Renal pelvis (tissue), 4 donors: ENCODE data around the gene GDF10. TPM values are rescaled to one million over a fixed set of nuclear protein-coding genes. Genes with fewer than 3 reads are reported as not detected.

Source experiments
- DNase-seq: peaks from one replicate; pipeline ENCODE4 v3.0.0-alpha.2; 2013
- polyA plus RNA-seq, 3 donors: library from polyadenylated mRNA; unstranded; fragments of 120-200 nt; gene quantifications; one replicate each; pipeline ENCODE4 v1.2.1, GENCODE V29; 2013; ENCODE audit not compliant: insufficient read length in 3 of 3

GDF10 gene
- polyA plus RNA-seq, 3 donors = 1.4 to 2.3 (median 1.7) TPM

- DNase-seq = peak; percentile 56
These were observed 12.1 kb downstream of the GDF10 start for GRCh38 chr10:47311932-47312662.

DNA sequence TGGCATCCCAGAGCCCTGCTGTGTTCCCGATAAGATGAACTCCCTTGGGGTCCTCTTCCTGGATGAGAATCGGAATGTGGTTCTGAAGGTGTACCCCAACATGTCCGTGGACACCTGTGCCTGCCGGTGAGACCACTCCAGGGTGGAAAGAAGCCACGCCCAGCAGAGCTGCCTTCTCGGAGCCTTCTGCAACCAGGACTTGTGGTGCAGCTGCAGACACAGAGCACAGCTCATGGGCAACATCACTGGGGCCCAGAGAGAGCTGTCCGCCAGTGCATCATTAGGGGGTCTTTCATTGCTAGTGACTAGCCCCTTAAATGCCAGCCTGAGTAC lies 12.6 kb downstream of the GDF10 start:
- no peak for DNase-seq

- DNase-seq = no peak
These were observed 14.5 kb downstream of the GDF10 start for GRCh38 chr10:47314416-47314970.

- DNase-seq = peak; percentile 41
These were observed 15.4 kb downstream of the GDF10 start for GRCh38 chr10:47315421-47315820.

DNA sequence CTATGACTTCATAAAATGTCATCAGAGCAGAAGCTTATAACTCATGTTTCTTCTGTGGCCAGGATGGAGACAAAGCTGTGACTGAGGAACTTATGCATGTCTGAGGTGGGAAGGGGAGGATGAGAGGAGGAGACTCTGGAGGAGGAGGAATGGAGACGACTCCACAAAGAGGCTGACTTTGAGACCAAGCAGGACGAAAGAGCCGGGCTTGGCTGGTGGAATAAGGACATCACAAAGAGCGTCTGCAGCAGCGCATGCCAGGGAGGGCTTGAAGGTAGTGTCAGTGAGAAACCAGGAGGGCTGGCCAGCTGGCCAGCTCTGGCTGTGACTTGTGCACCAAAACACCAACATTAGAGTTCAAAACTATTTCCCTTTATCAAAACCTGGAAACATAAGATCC lies 16.1 kb downstream of the GDF10 start:
- no peak for DNase-seq

- no peak for DNase-seq
These were observed 17.3 kb downstream of the GDF10 start for GRCh38 chr10:47317251-47317650.

GRCh38 chr10:47318706-47319105 lies 18.7 kb downstream of the GDF10 start:
- no peak for DNase-seq

- DNase-seq = no peak
These were observed 19.8 kb downstream of the GDF10 start for GRCh38 chr10:47319784-47320183.

DNA sequence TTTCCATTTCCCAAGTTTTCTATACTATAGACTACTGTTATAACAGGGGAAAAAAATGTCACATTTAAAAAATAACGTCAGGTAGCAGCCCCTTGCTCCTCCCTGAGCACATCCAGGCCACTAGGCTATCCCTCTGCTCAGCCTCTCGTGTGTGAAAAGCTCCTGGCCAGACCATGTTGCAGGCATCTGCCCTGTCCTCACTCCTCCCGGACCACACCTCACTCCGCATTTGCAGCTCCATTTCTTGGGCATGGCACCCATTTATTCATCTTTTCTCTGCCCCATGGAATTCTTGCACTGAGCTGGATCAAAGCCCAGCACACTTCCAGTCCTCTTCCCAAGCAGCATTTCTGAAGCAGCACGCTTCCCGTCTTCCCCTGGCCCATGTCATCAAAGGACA lies 20.8 kb downstream of the GDF10 start:
- DNase-seq = no peak

DNA sequence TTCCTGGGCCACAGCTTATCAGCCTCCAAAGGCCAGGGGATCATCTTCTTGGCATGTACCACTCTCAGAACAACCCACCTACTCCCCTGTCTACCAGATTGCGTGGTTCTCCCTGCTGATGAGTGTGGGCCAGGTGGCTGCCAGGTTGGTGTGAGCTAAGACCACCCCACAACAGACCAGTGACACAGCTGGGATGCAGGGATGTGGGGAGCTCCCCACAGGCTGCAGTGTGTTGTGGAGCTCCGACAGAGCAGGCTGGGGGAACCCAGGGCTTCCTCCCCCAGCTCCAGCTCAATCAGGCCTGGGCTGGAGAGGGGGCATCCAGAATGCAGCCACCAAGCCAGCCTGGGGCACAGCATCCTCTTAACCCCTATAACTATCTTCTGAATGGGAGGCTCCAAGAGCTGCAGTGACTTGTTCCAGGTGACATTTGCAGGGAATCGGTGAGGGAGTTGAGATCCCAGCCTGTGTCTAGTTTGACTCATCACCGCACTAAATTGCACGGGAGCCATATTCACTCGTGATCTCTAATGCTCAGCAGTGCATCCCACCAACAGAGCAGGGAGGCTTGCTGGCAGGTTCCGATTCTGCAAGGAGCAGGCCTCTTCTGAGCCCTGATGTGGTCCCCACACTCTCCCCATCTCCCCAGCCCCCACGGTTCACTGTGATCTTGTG lies 21.7 kb downstream of the GDF10 start:
- no peak for DNase-seq

- DNase-seq = no peak
These were observed 22.5 kb downstream of the GDF10 start, which contains the start of gene GDF2 for GRCh38 chr10:47322300-47323061. GDF2 (plus strand) TSS chr10:47322454; CDS start chr10:47322669, 215 bp downstream.

- no peak for DNase-seq
These were observed 23.1 kb downstream of the GDF10 start for GRCh38 chr10:47323087-47323486.

GRCh38 chr10:47323636-47324296 lies 23.8 kb downstream of the GDF10 start:
- DNase-seq = no peak

DNA sequence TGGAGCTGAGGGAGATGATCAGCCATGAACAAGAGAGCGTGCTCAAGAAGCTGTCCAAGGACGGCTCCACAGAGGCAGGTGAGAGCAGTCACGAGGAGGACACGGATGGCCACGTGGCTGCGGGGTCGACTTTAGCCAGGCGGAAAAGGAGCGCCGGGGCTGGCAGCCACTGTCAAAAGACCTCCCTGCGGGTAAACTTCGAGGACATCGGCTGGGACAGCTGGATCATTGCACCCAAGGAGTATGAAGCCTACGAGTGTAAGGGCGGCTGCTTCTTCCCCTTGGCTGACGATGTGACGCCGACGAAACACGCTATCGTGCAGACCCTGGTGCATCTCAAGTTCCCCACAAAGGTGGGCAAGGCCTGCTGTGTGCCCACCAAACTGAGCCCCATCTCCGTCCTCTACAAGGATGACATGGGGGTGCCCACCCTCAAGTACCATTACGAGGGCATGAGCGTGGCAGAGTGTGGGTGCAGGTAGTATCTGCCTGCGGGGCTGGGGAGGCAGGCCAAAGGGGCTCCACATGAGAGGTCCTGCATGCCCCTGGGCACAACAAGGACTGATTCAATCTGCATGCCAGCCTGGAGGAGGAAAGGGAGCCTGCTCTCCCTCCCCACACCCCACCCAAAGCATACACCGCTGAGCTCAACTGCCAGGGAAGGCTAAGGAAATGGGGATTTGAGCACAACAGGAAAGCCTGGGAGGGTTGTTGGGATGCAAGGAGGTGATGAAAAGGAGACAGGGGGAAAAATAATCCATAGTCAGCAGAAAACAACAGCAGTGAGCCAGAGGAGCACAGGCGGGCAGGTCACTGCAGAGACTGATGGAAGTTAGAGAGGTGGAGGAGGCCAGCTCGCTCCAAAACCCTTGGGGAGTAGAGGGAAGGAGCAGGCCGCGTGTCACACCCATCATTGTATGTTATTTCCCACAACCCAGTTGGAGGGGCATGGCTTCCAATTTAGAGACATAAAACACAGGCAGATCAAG lies 25.6 kb downstream of the GDF10 start:
- DNase-seq = no peak

DNA sequence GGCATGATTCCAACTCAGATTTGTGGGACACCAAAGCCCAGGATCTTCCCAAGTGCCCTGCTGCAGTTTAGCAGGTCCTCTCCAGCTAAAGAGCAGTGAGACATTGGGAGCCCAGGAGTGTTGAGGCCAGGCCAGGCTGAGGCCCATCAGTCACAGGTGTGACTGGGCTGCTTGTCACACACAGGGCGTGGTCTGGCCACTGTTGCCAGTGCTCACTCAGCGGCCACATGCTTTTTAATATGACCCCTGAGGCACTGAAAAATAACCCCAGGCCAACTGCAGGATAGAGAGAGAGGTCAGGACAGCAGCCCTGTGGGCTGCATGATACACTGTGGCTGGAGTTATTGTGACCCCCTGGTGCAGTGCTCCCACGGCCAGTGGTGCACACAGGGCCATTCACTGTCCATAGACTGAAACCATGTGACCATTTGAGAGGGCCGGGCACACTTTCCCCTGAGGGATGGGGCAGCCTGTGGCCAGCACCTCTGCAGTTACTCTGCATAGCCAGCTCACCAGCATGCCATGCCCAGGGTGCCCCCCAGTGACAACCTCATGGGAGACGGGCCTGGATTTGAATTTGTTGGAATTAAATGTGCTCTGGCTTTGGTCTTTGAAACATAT lies 26.4 kb downstream of the GDF10 start:
- DNase-seq = no peak

DNA sequence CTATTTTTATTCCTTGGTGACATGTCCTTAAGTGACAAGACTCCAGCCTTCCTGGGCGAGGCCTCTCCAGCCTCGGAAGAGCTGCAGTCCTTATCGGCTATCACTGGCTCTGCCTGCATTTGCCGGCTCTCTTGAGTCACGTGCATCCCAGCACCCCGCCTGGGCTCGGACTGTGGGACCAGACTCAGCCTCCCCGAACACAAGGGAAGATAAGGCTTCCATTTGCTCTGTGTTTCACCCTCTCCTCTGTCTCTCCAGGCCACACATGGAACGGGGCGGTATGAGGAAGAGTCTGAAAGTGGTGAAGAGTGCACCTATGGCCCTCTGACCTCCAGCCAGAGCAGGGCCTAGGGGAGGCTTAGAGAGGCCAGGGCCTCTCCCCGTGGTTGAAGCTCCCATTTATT lies 26.9 kb downstream of the GDF10 start:
- no peak for DNase-seq

- no peak for DNase-seq
These were observed 29.9 kb downstream of the GDF10 start for GRCh38 chr10:47329855-47330254.

- DNase-seq = no peak
These were observed 30.4 kb downstream of the GDF10 start for GRCh38 chr10:47330366-47330765.

- no peak for DNase-seq
These were observed 30.8 kb downstream of the GDF10 start for GRCh38 chr10:47330804-47331203.

DNA sequence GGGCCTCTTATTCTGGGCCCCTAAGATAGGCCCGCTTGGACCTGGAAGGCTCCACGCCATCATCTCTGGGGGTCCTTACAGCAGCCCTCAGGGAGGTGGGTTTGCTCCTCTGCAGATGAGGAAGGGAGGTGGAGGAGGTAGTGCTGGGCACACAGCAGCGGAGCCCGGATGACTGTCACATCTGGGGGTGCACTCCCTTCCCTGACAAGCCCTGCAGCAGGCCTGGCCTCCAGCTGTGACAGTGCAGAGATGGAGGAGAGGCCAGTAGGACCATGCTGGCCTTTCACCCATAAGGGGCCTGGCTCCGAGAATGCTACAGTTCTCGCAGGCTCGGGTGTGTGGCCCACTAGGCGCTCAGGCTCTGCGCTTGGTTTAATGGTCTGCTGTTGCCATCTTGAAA lies 31.5 kb downstream of the GDF10 start:
- DNase-seq = no peak
